Progenitor cell of endocrine pancreas (in vitro differentiated cells): ENCODE results near the gene MOB3A. TPM values are rescaled to one million over a fixed set of nuclear protein-coding genes. Genes with fewer than 3 reads are reported as not detected.
A peak's percentile ranks its signal among the peaks of the same experiment; 100 is the strongest.

ENCODE experiments used
- DNase-seq: peaks from one replicate; pipeline ENCODE4 v3.0.0; 2021; ENCODE audit warnings: low spot score; ENCODE audit not compliant: unreplicated experiment
- H3K27ac Mint-ChIP-seq: 2 replicates; pipeline ENCODE4 v1.8.0; 2021; ENCODE audit warnings: mild to moderate bottlenecking, moderate library complexity, mixed read lengths
- H3K27me3 Mint-ChIP-seq: 2 replicates; pipeline ENCODE4 v1.8.0; 2021; ENCODE audit warnings: mixed read lengths
- H3K36me3 Mint-ChIP-seq: 2 replicates; pipeline ENCODE4 v1.8.0; 2022; ENCODE audit warnings: mixed read lengths; ENCODE audit not compliant: insufficient read depth
- H3K4me1 Mint-ChIP-seq: 2 replicates; pipeline ENCODE4 v1.8.0; 2021; ENCODE audit warnings: low read depth, mixed read lengths
- H3K4me3 Mint-ChIP-seq: 2 replicates; pipeline ENCODE4 v1.8.0; 2021; ENCODE audit warnings: low read depth, mild to moderate bottlenecking, moderate library complexity, mixed read lengths
- H3K9me3 Mint-ChIP-seq: 2 replicates; pipeline ENCODE4 v1.8.0; 2021; ENCODE audit warnings: low read depth, mixed read lengths
- total RNA-seq: library from RNA; stranded (reverse); gene quantifications from 2 replicates; pipeline ENCODE4 v1.2.1, GENCODE V29; 2021
- TF ChIP-seq, protein P1 (sequence below): fragments of 200-600 bp; sonication (generic); IDR thresholded peaks from one replicate; pipeline ENCODE4 v1.5.0; 2021; ENCODE audit warnings: antibody characterized with exemption, mild to moderate bottlenecking; ENCODE audit not compliant: unreplicated experiment

Gene MOB3A
- total RNA-seq, 1 donor from 2014 or later = 38.5 TPM

DNA sequence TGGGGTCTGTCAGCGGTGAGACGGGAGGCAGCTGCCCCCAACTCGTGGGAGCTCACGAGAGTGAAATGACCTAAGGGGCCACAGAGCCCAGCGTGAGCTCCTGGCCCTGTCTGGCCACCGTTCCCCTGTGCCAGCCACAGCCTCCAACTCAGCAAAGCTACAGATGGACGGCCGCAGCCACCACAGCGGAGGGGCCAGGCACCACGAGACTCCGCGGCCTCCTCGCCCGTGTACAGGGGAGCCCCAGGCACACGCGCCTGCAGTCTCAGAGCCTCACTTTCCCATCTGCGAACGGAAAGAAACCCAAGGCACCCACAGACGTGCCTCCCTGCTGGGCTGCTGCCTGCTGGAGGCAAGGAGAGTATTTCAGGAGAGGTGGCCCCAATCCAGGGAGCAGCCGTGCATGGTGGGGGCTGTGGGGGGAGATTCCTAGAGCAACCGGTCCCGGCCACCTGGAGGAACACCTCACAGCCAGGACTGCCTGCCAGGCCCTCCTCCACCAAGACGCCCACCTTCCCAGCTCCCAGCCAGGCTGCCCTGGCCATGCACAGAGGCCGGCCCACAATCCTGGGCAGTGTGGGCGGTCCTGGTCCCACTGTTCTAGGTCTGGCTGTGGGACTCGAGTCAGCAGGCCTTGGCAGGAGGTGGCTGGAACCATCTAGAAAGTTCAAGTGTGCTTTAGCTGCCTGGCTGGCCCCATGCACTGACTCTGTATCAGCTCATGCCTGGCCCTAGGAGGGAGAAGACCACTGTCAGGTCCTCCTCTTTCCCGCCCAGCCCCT, 47.0 kb downstream of the MOB3A start:
- TF ChIP-seq, protein P1, sequence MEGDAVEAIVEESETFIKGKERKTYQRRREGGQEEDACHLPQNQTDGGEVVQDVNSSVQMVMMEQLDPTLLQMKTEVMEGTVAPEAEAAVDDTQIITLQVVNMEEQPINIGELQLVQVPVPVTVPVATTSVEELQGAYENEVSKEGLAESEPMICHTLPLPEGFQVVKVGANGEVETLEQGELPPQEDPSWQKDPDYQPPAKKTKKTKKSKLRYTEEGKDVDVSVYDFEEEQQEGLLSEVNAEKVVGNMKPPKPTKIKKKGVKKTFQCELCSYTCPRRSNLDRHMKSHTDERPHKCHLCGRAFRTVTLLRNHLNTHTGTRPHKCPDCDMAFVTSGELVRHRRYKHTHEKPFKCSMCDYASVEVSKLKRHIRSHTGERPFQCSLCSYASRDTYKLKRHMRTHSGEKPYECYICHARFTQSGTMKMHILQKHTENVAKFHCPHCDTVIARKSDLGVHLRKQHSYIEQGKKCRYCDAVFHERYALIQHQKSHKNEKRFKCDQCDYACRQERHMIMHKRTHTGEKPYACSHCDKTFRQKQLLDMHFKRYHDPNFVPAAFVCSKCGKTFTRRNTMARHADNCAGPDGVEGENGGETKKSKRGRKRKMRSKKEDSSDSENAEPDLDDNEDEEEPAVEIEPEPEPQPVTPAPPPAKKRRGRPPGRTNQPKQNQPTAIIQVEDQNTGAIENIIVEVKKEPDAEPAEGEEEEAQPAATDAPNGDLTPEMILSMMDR = no peak
- Mint-ChIP-seq H3K27ac (peak overlapping the region; percentile 88), H3K4me1 (peaks cover 7% of the 10 kb centered on the region), H3K4me3 (peak overlapping the region; percentile 82), H3K36me3 (peaks cover 4% of the 10 kb centered on the region), H3K9me3 (no peaks in the 10 kb centered on the region), H3K27me3 (no peaks in the 10 kb centered on the region)
- no peak for DNase-seq

DNA sequence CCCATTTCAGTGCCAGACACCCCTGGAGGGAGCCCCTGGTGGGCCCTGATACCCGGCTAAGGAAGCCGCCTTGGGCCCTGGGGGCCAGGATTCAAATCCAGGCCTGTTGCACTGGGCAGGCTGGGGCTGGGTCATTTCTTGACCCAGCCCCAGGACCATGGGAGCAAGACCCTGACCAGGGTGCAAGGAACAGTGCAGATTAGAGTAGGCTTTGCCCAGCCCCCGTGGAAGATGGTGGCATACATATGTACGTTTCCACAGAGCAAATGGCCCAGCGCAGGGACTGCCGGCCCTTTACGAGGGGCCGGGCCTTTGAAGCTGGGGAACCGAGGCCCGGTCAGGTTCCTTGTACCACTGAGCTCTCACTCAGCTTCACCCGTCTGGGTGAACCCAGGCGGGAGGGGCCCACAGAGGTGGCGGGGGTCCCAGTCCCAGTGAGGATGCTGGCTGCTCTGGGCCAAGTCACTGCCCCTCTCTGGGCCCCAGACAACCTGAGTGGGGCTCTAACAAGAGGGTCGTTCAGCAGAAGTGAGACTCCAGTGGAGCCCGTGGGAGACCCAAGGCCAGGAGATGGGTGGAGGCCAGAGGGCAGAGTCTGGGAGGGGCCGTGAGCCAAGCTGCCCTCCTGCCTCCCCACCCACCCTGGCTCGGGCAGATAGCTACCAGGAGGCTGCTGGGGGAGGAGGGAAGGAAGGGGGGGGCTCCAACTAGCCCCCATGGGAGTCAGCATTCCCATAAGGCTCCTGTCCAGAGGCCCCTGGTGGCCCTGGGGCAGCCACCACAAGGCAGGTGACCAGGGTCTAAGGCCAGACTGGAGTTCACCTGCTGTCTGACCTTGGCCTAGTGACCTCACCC, 47.8 kb downstream of the MOB3A start:
- no peaks in the 10 kb centered on the region for H3K27me3 Mint-ChIP-seq

DNA sequence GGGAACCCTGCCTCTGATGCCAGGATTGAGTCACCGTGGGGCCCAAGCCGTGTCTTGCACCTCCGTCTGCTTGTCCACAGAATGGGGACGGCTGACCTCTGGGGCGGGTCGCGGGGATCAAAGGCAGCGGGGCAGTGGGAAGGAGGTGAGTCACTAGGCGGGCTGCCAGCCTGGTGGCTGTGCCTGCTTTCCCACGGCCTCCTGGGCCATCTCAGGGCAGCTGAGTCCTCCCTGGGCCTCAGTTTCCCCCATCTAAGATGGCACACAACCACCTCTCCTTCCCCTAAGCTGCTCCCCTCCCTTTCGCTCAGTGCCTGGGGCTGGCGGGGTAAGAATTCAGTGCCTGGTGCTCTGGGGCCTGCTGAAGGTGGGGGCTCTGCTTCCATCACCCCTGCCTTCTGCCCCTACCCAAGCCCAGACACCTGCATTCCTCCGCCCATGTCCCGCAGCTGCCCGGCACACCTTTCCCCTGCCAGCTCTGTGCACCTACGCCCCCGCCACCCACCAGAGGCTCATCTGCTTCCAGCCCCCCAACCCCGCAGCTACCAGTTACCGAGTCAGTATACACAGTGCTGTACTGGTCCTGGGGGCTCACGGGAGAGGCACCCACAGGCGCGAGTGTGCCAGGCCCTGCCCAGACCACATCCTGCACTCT, 48.5 kb downstream of the MOB3A start:
- TF ChIP-seq, protein P1 = no peak
- no peaks in the 10 kb centered on the region for H3K9me3 Mint-ChIP-seq
- no peak overlapping the region for H3K4me3 Mint-ChIP-seq
- peaks cover 6% of the 10 kb centered on the region for H3K36me3 Mint-ChIP-seq
- no peaks in the 10 kb centered on the region for H3K27me3 Mint-ChIP-seq
- H3K27ac Mint-ChIP-seq = no peak overlapping the region
- peaks cover 7% of the 10 kb centered on the region for H3K4me1 Mint-ChIP-seq
- no peak for DNase-seq

More for the DNA sequence above, 47.8 kb downstream of the MOB3A start:
- DNase-seq = no peak
- H3K27ac Mint-ChIP-seq = no peak overlapping the region
- TF ChIP-seq, protein P1 = no peak
- no peaks in the 10 kb centered on the region for H3K9me3 Mint-ChIP-seq
- H3K36me3 Mint-ChIP-seq = peaks cover 6% of the 10 kb centered on the region
- peaks cover 7% of the 10 kb centered on the region for H3K4me1 Mint-ChIP-seq
- peak overlapping the region; percentile 63 for H3K4me3 Mint-ChIP-seq

DNA sequence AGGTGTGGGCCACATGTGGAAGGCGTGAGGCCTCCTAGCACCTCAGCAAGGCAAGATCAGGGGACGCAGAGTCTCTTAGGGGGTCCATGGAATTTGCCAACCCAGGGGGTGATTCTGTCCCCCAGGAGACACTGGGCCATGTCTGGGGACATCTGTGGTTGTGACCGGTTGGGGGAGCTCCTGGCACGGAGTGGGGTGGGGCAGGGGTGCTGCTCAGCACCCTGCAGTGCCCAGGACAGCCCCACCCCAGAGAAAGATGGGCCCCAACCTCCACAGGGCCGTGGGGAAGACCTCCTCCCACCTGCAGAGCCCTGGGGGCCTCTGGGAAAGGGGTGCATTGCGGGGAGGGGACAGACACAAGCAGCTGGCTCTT, 49.1 kb downstream of the MOB3A start:
- Mint-ChIP-seq H3K36me3 (peaks cover 6% of the 10 kb centered on the region), H3K4me1 (peaks cover 7% of the 10 kb centered on the region), H3K27me3 (no peaks in the 10 kb centered on the region), H3K4me3 (no peak overlapping the region), H3K9me3 (no peaks in the 10 kb centered on the region), H3K27ac (no peak overlapping the region)
- TF ChIP-seq, protein P1 = no peak
- no peak for DNase-seq
